Measurements from ENCODE around the gene DCUN1D1. TPM values are rescaled to one million over a fixed set of nuclear protein-coding genes. Genes with fewer than 3 reads are reported as not detected.
"Not testable (repeated sequence)": the region's sequence is repeated elsewhere in the genome, so short reads cannot be mapped to it uniquely, and the experiment has no call there.

Gene DCUN1D1
- total RNA-seq, 1 donor from 2014 or later, result 64.6 TPM

DNA sequence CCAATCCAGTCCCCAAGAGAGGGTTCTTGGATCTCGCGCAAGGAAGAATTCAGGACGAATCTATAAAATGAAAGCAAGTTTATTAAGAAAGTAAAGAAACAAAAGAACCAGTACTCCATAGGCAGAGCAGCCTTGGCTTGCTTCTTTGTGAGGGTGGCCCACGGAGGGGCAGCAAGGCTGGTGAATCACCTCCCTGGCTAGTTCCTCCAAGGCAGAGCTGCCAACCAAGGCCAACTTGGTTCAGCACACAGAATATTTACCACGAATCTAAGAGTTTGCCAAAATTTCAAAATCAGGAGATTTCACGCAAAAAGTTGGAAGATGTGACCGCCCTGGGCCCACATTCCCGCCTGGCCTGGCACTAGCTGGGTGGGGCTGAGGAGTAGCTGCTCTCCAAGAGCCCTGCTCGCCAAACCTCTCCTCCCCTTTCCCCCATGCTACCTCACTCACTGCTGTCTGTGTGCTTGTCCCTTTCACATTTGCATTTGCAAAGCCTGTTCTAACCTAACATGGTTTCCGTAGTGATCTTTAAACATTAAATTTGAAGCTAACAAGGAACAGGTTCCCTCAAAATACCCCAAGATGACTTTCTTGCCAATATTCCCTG is 26.2 kb upstream of the DCUN1D1 start:
- no peaks in the 10 kb centered on the region for H3K9me3 Mint-ChIP-seq (ENCODE audit: low read depth)
- H3K27me3 Mint-ChIP-seq, result no peaks in the 10 kb centered on the region
- no peak overlapping the region for H3K4me3 Mint-ChIP-seq (ENCODE audit: low read depth)
- peaks cover 3% of the 10 kb centered on the region for H3K4me1 Mint-ChIP-seq (ENCODE audit: low read depth)
- H3K36me3 Mint-ChIP-seq (ENCODE audit: insufficient read depth), result no peaks in the 10 kb centered on the region
- TF ChIP-seq, protein P1, sequence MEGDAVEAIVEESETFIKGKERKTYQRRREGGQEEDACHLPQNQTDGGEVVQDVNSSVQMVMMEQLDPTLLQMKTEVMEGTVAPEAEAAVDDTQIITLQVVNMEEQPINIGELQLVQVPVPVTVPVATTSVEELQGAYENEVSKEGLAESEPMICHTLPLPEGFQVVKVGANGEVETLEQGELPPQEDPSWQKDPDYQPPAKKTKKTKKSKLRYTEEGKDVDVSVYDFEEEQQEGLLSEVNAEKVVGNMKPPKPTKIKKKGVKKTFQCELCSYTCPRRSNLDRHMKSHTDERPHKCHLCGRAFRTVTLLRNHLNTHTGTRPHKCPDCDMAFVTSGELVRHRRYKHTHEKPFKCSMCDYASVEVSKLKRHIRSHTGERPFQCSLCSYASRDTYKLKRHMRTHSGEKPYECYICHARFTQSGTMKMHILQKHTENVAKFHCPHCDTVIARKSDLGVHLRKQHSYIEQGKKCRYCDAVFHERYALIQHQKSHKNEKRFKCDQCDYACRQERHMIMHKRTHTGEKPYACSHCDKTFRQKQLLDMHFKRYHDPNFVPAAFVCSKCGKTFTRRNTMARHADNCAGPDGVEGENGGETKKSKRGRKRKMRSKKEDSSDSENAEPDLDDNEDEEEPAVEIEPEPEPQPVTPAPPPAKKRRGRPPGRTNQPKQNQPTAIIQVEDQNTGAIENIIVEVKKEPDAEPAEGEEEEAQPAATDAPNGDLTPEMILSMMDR (IDR thresholded peaks at IDR 0.05; ENCODE audit: unreplicated experiment), result no peak
- H3K27ac Mint-ChIP-seq, result no peak overlapping the region
- DNase-seq (ENCODE audit: low spot score, unreplicated experiment), result no peak

DNA sequence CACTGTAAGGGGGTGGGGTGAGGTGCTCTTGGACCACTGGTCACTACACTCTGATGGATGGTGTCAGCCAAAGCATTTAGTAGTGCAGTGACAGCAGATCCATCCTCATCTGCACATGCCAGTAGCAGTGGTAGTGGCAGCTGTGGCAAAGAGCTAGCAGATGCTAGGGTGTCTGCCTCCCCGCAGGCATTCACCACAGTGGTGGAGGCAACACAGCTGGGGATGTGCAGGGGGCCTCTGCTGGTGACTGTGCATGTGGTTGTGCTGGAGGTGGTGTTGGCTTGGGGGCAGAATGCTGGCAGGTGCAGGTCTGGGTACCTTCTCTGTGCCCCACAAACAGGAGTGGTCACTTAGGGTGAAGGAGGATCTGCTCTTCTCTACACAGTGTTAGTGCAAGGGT is 19.4 kb upstream of the DCUN1D1 start:
- Mint-ChIP-seq H3K9me3 (ENCODE audit: low read depth) (peaks cover 10% of the 10 kb centered on the region), H3K27me3 (no peaks in the 10 kb centered on the region), H3K27ac (no peak overlapping the region)

DNA sequence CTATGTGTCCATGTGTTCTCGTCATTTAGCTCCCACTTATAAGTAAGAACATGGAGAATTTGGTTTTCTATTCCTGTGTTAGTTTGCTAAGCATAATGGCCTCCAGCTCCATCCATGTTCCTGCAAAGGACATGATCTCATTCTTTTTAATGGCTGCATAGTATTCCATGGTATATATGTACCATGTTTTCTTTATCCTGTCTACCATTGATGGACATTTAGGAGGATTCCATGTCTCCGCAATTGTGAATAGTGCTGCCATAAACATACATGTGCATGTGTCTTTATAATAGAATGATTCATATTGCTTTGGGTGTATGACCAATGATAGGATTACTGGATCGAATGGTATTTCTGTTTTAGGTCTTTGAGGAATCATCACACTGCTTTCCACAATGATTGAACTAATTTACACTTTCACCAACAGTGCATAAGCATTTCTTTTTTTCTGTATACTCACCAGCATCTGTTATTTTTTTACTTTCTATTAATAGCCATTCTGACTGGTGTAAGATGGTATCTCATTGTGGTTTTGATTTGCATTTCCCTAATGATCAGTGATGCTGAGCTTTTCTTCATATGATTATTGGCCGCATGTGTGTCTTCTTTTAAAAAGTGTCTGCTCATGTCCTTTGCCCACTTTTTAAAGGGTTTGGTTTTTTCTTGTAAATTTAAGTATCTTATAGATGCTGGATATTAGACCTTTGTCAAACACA is 13.3 kb upstream of the DCUN1D1 start:
- H3K4me3 Mint-ChIP-seq (ENCODE audit: low read depth); H3K27me3 Mint-ChIP-seq; DNase-seq (ENCODE audit: low spot score, unreplicated experiment); H3K4me1 Mint-ChIP-seq (ENCODE audit: low read depth); H3K27ac Mint-ChIP-seq; H3K36me3 Mint-ChIP-seq (ENCODE audit: insufficient read depth): not testable (repeated sequence)
- peaks cover 19% of the 10 kb centered on the region for H3K9me3 Mint-ChIP-seq (ENCODE audit: low read depth)

More for the DNA sequence above, 19.4 kb upstream of the DCUN1D1 start:
- no peak for DNase-seq (ENCODE audit: low spot score, unreplicated experiment)
- Mint-ChIP-seq H3K4me3 (ENCODE audit: low read depth) (no peak overlapping the region), H3K36me3 (ENCODE audit: insufficient read depth) (peaks cover 3% of the 10 kb centered on the region), H3K4me1 (ENCODE audit: low read depth) (no peaks in the 10 kb centered on the region)
- TF ChIP-seq, protein P1 (IDR thresholded peaks at IDR 0.05; ENCODE audit: unreplicated experiment), result no peak

DNA sequence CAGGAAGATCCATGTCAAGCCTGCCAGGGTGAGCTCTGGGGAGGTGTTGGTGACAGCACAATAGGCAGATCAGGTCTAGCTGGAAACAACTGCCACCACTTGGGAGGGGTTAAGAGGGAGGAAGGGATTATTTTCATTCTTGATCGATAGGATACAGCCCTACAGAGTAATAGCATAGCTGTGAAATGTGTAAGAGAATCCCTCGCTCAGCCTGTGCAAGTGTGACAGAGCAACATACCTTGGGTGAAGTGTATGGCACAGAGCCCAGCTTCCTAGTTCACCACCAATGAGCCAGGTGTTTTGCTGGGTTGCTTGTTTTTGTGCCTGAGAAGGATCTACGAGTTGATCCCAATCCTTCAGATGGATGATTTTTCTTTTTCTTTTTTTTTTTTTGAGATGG is 9.2 kb upstream of the DCUN1D1 start:
- H3K27me3 Mint-ChIP-seq, result no peaks in the 10 kb centered on the region
- no peak for DNase-seq (ENCODE audit: low spot score, unreplicated experiment)
- no peaks in the 10 kb centered on the region for H3K4me1 Mint-ChIP-seq (ENCODE audit: low read depth)
- peaks cover 9% of the 10 kb centered on the region for H3K9me3 Mint-ChIP-seq (ENCODE audit: low read depth)
- TF ChIP-seq, protein P1 (IDR thresholded peaks at IDR 0.05; ENCODE audit: unreplicated experiment), result no peak
- no peak overlapping the region for H3K27ac Mint-ChIP-seq
- no peak overlapping the region for H3K4me3 Mint-ChIP-seq (ENCODE audit: low read depth)
- H3K36me3 Mint-ChIP-seq (ENCODE audit: insufficient read depth), result no peaks in the 10 kb centered on the region

DNA sequence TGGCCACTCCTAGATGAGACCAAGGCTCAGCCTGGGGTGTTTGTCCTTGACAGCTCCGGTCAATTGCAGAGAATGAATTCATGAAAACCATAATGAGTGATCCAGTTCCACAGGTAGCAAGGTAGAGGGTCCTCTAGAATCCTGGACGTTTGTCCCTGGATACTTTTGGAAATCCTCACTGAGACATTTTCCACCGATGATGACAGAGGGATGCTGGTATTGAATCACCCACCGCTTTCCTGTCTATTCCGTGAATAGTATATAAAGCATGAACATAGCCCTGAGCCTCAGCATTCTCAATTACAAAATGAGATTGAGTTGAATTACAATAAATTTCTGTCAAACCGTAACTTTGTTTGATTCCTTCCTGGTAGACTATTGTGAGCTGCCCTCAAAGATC is 5.7 kb upstream of the DCUN1D1 start:
- Mint-ChIP-seq H3K36me3 (ENCODE audit: insufficient read depth) (no peaks in the 10 kb centered on the region), H3K27me3 (no peaks in the 10 kb centered on the region), H3K9me3 (ENCODE audit: low read depth) (no peaks in the 10 kb centered on the region), H3K4me3 (ENCODE audit: low read depth) (no peak overlapping the region), H3K27ac (no peak overlapping the region), H3K4me1 (ENCODE audit: low read depth) (no peaks in the 10 kb centered on the region)
- TF ChIP-seq, protein P1 (IDR thresholded peaks at IDR 0.05; ENCODE audit: unreplicated experiment), result no peak
- DNase-seq (ENCODE audit: low spot score, unreplicated experiment), result no peak

DNA sequence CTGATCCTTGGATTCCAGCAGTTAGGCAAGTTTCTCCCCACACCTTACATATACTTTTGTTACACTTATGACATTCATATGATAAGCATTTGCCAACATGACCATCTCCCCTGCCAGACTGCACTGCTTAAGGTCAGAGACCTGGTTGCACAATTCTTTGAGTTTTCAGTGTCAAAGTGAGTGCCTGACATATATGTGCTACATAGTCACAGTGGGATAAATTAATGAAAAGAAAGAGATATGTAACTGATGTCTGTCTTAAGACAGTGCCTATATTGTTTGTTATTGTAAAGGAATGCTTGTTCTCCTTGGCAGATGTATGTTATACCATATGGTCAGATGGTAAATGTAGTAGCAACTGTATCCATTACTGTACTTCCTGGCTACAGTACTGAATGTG is 3.5 kb upstream of the DCUN1D1 start:
- Mint-ChIP-seq H3K36me3 (ENCODE audit: insufficient read depth) (no peaks in the 10 kb centered on the region), H3K9me3 (ENCODE audit: low read depth) (no peaks in the 10 kb centered on the region), H3K4me3 (ENCODE audit: low read depth) (no peak overlapping the region), H3K4me1 (ENCODE audit: low read depth) (peaks cover 7% of the 10 kb centered on the region), H3K27me3 (no peaks in the 10 kb centered on the region), H3K27ac (no peak overlapping the region)
- TF ChIP-seq, protein P1 (IDR thresholded peaks at IDR 0.05; ENCODE audit: unreplicated experiment), result no peak
- no peak for DNase-seq (ENCODE audit: low spot score, unreplicated experiment)
